Myometrial cell (primary cell): ENCODE results near the gene CRISPLD2. TPM values are rescaled to one million over a fixed set of nuclear protein-coding genes. Genes with fewer than 3 reads are reported as not detected.

Source experiments
- total RNA-seq: library from RNA; depleted of rRNA; stranded (reverse); fragments of >200 nt; gene quantifications from 2 replicates; pipeline ENCODE4 v1.2.3, GENCODE V29; 2015

Gene CRISPLD2
- 65.7 and 68.6 TPM in 2 replicates for total RNA-seq

GRCh38 chr16:84819644-84820304 is at the start of gene CRISPLD2:
TSS of gene CRISPLD2 (plus strand) at chr16:84819985. CDS start at chr16:84838496, 18,511 bp downstream.

Other genes starting within 250 kb of the CRISPLD2 start
- gene COTL1, start 201.9 kb upstream of the CRISPLD2 start, total RNA-seq: 292 and 318 TPM in 2 replicates
- 39.9 and 43.8 TPM in 2 replicates for gene KLHL36, start 171.5 kb upstream of the CRISPLD2 start, total RNA-seq
- 50.3 and 52.5 TPM in 2 replicates for gene USP10, start 120.0 kb upstream of the CRISPLD2 start, total RNA-seq
- 117 and 132 TPM in 2 replicates for gene ZDHHC7, start 191.6 kb downstream of the CRISPLD2 start, total RNA-seq
- 13.8 and 19.0 TPM in 2 replicates for gene KIAA0513, start 207.8 kb downstream of the CRISPLD2 start, total RNA-seq